ENCODE data around the gene GUCY1A2. TPM values are rescaled to one million over a fixed set of nuclear protein-coding genes. Genes with fewer than 3 reads are reported as not detected.

The GUCY1A2 gene
- total and polyA plus RNA-seq, 2 donors (not counting 1 experiment from before 2014, with no cell fraction given): not detected

DNA sequence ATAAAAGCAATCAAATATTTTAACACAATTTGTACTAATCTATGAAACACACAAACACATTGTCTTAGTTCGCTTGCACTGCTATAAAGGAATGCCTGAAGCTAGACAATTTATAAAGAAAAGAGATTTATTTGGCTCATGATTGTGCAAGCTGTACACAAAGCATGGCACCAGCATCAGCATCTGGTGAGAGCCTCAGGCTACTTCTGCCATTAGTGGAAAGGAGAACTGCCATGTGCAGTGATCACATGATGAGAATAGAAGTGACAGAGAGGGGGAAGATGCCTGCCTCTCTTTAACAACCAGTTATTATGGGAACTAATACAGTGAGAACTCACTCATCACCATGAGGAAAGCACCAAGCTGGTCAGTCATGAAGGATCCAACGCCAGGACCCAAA, 105.1 kb downstream of the GUCY1A2 start:
- CTCF ChIA-PET: no interaction called here

DNA sequence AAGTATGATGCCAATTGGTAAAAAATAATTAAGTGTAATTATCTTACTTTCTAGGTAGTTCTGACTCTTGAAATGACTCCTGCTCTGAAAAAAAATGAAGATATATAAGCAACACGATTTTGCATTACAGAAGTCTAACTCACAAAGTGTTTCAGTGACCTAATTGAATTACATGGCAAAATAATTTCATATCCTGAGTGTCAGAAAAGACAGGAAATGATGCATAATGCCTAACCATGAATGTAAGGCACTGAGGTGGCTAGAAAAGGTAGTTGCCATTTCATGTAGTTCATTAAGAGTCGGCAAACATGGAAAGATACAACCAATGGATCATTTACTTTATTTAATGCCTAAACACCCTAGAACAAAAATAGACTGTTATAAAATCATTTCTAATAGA, 113.5 kb downstream of the GUCY1A2 start:
- TF ChIP-seq EZH2 (IDR thresholded peaks at IDR 0.05; ENCODE audit: borderline replicate concordance, insufficient read depth, low read depth, low read length, poor library complexity, severe bottlenecking): no peak
- TF ChIP-seq CTCF (IDR thresholded peaks at IDR 0.05): no peak
- H3K27me3 Mint-ChIP-seq: no peaks in the 10 kb centered on the region
- CTCF ChIA-PET: no interaction called here
- Histone ChIP-seq H3K27ac (ENCODE audit: low read length in 2 of 2) (no peak overlapping the region), H2AFZ (ENCODE audit: insufficient read depth, low read depth, low read length, poor library complexity, severe bottlenecking) (no peak overlapping the region), H3K9ac (ENCODE audit: low read length) (no peak overlapping the region), H3K4me3 (ENCODE audit: control extremely low read depth in 1 of 5, extremely low read depth in 1 of 5, insufficient read depth in 1 of 5, low read depth in 2 of 5, low read length in 4 of 5) (no peak overlapping the region), H3K4me2 (replicated peaks; ENCODE audit: low read depth, low read length, poor library complexity, severe bottlenecking) (no peak overlapping the region), H3K9me3 (ENCODE audit: control extremely low read depth in 1 of 3, control insufficient read depth in 2 of 3, insufficient read depth in 1 of 3, low read length in 2 of 3) (peaks cover 0 to 3% (median 0%) of the 10 kb centered on the region in 3 donors), H4K20me1 (ENCODE audit: control insufficient read depth, insufficient read depth, low read length, poor library complexity, severe bottlenecking) (no peaks in the 10 kb centered on the region), H3K36me3 (replicated peaks in 1 of 2; ENCODE audit: control extremely low read depth in 1 of 2, control insufficient read depth in 1 of 2, extremely low read depth in 1 of 2, insufficient read depth in 2 of 2, low read length in 1 of 2) (no peaks in the 10 kb centered on the region), H3K27me3 (replicated peaks in 1 of 4; ENCODE audit: control extremely low read depth in 1 of 4, control insufficient read depth in 3 of 4, insufficient read depth in 4 of 4, low read length in 3 of 4) (no peaks in the 10 kb centered on the region), H3K4me1 (ENCODE audit: control insufficient read depth in 2 of 2, insufficient read depth in 2 of 2, low read length in 2 of 2) (no peaks in the 10 kb centered on the region), H3K79me2 (ENCODE audit: control insufficient read depth, insufficient read depth, low read length) (no peaks in the 10 kb centered on the region)
- POLR2A ChIA-PET: no interaction called here
- no peak for ATAC-seq (ENCODE audit: low read depth)
- H3K27ac Mint-ChIP-seq: no peak overlapping the region
- H3K9me3 Mint-ChIP-seq (ENCODE audit: insufficient read depth): no peaks in the 10 kb centered on the region
- DNase-seq: no peak
- H3K4me3 Mint-ChIP-seq: no peak overlapping the region
- WGBS (ENCODE audit: insufficient coverage): no CpG with 5 or more reads among the region's 2 CpGs
- no peaks in the 10 kb centered on the region for H3K4me1 Mint-ChIP-seq
- intact Hi-C loops (cut with micrococcal nuclease): no loop called here

More for the DNA sequence above, 105.1 kb downstream of the GUCY1A2 start:
- H2AFZ ChIP-seq (ENCODE audit: insufficient read depth, low read depth, low read length, poor library complexity, severe bottlenecking): no peak overlapping the region
- TF ChIP-seq CTCF (IDR thresholded peaks at IDR 0.05) (no peak), EZH2 (IDR thresholded peaks at IDR 0.05; ENCODE audit: borderline replicate concordance, insufficient read depth, low read depth, low read length, poor library complexity, severe bottlenecking) (no peak)
- H3K4me3 ChIP-seq (ENCODE audit: control extremely low read depth in 1 of 5, extremely low read depth in 1 of 5, insufficient read depth in 1 of 5, low read depth in 2 of 5, low read length in 4 of 5): no peak overlapping the region
- Mint-ChIP-seq H3K27me3 (no peaks in the 10 kb centered on the region), H3K9me3 (ENCODE audit: insufficient read depth) (no peaks in the 10 kb centered on the region), H3K4me1 (no peaks in the 10 kb centered on the region), H3K4me3 (no peak overlapping the region), H3K27ac (no peak overlapping the region)
- no CpG with 5 or more reads among the region's 2 CpGs for WGBS (ENCODE audit: insufficient coverage)
- no peaks in the 10 kb centered on the region for H3K79me2 ChIP-seq (ENCODE audit: control insufficient read depth, insufficient read depth, low read length)
- no peaks in the 10 kb centered on the region for H3K27me3 ChIP-seq (replicated peaks in 1 of 4; ENCODE audit: control extremely low read depth in 1 of 4, control insufficient read depth in 3 of 4, insufficient read depth in 4 of 4, low read length in 3 of 4)
- H3K27ac ChIP-seq (ENCODE audit: low read length in 2 of 2): no peak overlapping the region
- H3K4me2 ChIP-seq (replicated peaks; ENCODE audit: low read depth, low read length, poor library complexity, severe bottlenecking): no peak overlapping the region
- no peaks in the 10 kb centered on the region for H3K9me3 ChIP-seq (ENCODE audit: control extremely low read depth in 1 of 3, control insufficient read depth in 2 of 3, insufficient read depth in 1 of 3, low read length in 2 of 3)
- H3K9ac ChIP-seq (ENCODE audit: low read length): no peak overlapping the region
- no peaks in the 10 kb centered on the region for H3K4me1 ChIP-seq (ENCODE audit: control insufficient read depth in 2 of 2, insufficient read depth in 2 of 2, low read length in 2 of 2)
- ATAC-seq (ENCODE audit: low read depth): no peak
- no peaks in the 10 kb centered on the region for H4K20me1 ChIP-seq (ENCODE audit: control insufficient read depth, insufficient read depth, low read length, poor library complexity, severe bottlenecking)
- intact Hi-C loops (cut with micrococcal nuclease): no loop called here
- no peaks in the 10 kb centered on the region for H3K36me3 ChIP-seq (replicated peaks in 1 of 2; ENCODE audit: control extremely low read depth in 1 of 2, control insufficient read depth in 1 of 2, extremely low read depth in 1 of 2, insufficient read depth in 2 of 2, low read length in 1 of 2)
- no peak for DNase-seq
- POLR2A ChIA-PET: no interaction called here

Data from B cell (primary cell).